Prostate gland (tissue), 2 donors: ENCODE data around the gene AGR2.

Experiments
- POLR2A ChIP-seq: fragments of 450-650 bp; IDR thresholded peaks from one replicate; pipeline ENCODE4 v1.6.1; 2016; ENCODE audit warnings: antibody characterized with exemption, mild to moderate bottlenecking
- POLR2AphosphoS5 ChIP-seq: sonication (generic); formaldehyde crosslinking; IDR thresholded peaks from one replicate; pipeline ENCODE4 v1.6.1; 2017; ENCODE audit warnings: antibody characterized with exemption
- TF ChIP-seq, protein P1 (sequence below), 4 experiments: fragments of 200-600 bp in 2 of 4; fragments of 450-650 bp in 2 of 4; sonication (generic) in 2 of 4; IDR thresholded peaks; 1 replicate in 3 of 4; 2 replicates in 1 of 4; pipeline ENCODE4 v1.5.1; 2016 to 2019; ENCODE audit warnings: antibody characterized with exemption in 4 of 4, mild to moderate bottlenecking in 2 of 4, moderate library complexity in 2 of 4

DNA sequence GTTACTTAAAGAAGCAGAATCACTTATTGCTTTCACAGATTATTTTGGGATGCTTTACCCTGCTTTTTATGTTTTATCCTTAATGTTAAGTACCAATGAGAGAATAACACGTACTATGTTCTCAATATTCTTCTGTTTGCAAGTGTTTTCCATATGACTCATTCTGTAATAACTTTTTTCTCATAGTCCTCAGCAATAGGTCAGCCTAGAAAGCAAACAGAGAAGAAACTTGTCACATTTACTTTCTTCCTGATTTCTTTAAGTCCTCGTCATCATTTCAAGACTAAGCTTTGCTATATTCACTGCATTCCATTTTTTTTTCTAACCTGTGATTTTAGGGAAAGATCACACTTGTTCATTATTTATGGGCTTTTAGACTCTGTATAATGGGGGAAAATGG, 6.8 kb upstream of the AGR2 start:
- TF ChIP-seq, protein P1, sequence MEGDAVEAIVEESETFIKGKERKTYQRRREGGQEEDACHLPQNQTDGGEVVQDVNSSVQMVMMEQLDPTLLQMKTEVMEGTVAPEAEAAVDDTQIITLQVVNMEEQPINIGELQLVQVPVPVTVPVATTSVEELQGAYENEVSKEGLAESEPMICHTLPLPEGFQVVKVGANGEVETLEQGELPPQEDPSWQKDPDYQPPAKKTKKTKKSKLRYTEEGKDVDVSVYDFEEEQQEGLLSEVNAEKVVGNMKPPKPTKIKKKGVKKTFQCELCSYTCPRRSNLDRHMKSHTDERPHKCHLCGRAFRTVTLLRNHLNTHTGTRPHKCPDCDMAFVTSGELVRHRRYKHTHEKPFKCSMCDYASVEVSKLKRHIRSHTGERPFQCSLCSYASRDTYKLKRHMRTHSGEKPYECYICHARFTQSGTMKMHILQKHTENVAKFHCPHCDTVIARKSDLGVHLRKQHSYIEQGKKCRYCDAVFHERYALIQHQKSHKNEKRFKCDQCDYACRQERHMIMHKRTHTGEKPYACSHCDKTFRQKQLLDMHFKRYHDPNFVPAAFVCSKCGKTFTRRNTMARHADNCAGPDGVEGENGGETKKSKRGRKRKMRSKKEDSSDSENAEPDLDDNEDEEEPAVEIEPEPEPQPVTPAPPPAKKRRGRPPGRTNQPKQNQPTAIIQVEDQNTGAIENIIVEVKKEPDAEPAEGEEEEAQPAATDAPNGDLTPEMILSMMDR (IDR thresholded peaks at IDR 0.05): no peak
- no peak for TF ChIP-seq POLR2A
- no peak for TF ChIP-seq POLR2AphosphoS5
